Smooth muscle cell (in vitro differentiated cells): Measurements from ENCODE around the gene RPL13. TPM values are rescaled to one million over a fixed set of nuclear protein-coding genes. Genes with fewer than 3 reads are reported as not detected.

Experiments used
- DNase-seq: peaks from one replicate; lab custom pipeline; 2025; ENCODE audit not compliant: unreplicated experiment; lab: John Stamatoyannopoulos, UW
- H2AFZ ChIP-seq: fragments of 200-600 bp; sonication (generic); 2 replicates; pipeline ENCODE4 v1.6.0; 2016; ENCODE audit warnings: antibody characterized with exemption, low read depth, mild to moderate bottlenecking
- H3F3A ChIP-seq: fragments of 200-600 bp; sonication (generic); 2 replicates; pipeline ENCODE4 v1.6.0; 2017; ENCODE audit warnings: antibody characterized with exemption, low read depth
- H3K27ac ChIP-seq: fragments of 200-600 bp; sonication (generic); 2 replicates; pipeline ENCODE4 v1.5.1; 2016; ENCODE audit warnings: low read depth, mild to moderate bottlenecking
- H3K27me3 ChIP-seq: fragments of 200-600 bp; sonication (generic); 2 replicates; pipeline ENCODE4 v1.6.1; 2016; ENCODE audit warnings: low read depth, mild to moderate bottlenecking
- H3K36me3 ChIP-seq: fragments of 200-600 bp; sonication (generic); 2 replicates; pipeline ENCODE4 v1.5.1; 2016; ENCODE audit warnings: low read depth
- H3K4me1 ChIP-seq: fragments of 200-600 bp; sonication (generic); 2 replicates; pipeline ENCODE4 v1.5.1; 2016; ENCODE audit warnings: low read depth
- H3K4me2 ChIP-seq: fragments of 200-600 bp; sonication (generic); 2 replicates; pipeline ENCODE4 v1.6.0; 2016; ENCODE audit warnings: mild to moderate bottlenecking
- H3K4me3 ChIP-seq: fragments of 200-600 bp; sonication (generic); 2 replicates; pipeline ENCODE4 v1.5.1; 2016; ENCODE audit warnings: mild to moderate bottlenecking
- H3K79me2 ChIP-seq: fragments of 200-600 bp; sonication (generic); 2 replicates; pipeline ENCODE4 v1.6.0; 2016; ENCODE audit warnings: low read depth, mild to moderate bottlenecking
- H3K9ac ChIP-seq: fragments of 200-600 bp; sonication (generic); 2 replicates; pipeline ENCODE4 v1.6.0; 2016; ENCODE audit warnings: low read depth
- H3K9me3 ChIP-seq: fragments of 200-600 bp; sonication (generic); replicated peaks from 2 replicates; pipeline ENCODE4 v1.5.1; 2016; ENCODE audit warnings: low read depth
- H4K20me1 ChIP-seq: fragments of 200-600 bp; sonication (generic); 2 replicates; pipeline ENCODE4 v1.6.0; 2016; ENCODE audit warnings: low read depth
- CTCF ChIP-seq: fragments of 200-600 bp; sonication (generic); IDR thresholded peaks from 2 replicates; pipeline ENCODE4 v1.5.1; 2017; ENCODE audit warnings: borderline replicate concordance, mild to moderate bottlenecking, antibody characterized with exemption; ENCODE audit not compliant: insufficient read depth, poor library complexity, severe bottlenecking
- WGBS: methylation state at CpG from one replicate; pipeline ENCODE4 v1.1.7; 2016; ENCODE audit warnings: low lambda C conversion rate; 5-methylcytosine and 5-hydroxymethylcytosine counted together
- polyA plus RNA-seq: library from polyadenylated mRNA; unstranded; fragments of >200 nt; fragmentation: Nextera tagmentation; extraction: Ambion mirVana; gene quantifications from 2 replicates; pipeline ENCODE4 v1.2.1, GENCODE V29; 2016
- total RNA-seq: library from RNA; depleted of rRNA; stranded (reverse); fragments of >200 nt; gene quantifications from 2 replicates; pipeline ENCODE4 v1.2.3, GENCODE V29; 2014

RPL13 gene
- total and polyA plus RNA-seq, 2 experiments from 2014 or later = 1,063 to 3,917 TPM

- Histone ChIP-seq H3K27me3 (no peaks in the 10 kb centered on the region), H3K79me2 (peaks cover 48% of the 10 kb centered on the region), H3K9me3 (no peaks in the 10 kb centered on the region), H2AFZ (no peak overlapping the region), H4K20me1 (peaks cover 50% of the 10 kb centered on the region), H3K36me3 (no peaks in the 10 kb centered on the region), H3K9ac (no peak overlapping the region), H3K4me3 (no peak overlapping the region), H3K4me1 (no peaks in the 10 kb centered on the region), H3K4me2 (no peak overlapping the region), H3F3A (no peaks in the 10 kb centered on the region), H3K27ac (no peak overlapping the region)
- DNase-seq = no peak
- WGBS = 90% methylated on average over 15 of the region's 15 CpGs
- TF ChIP-seq CTCF = no peak
Measured at GRCh38 chr16:89519881-89520280, 40.6 kb upstream of the RPL13 start.

- H2AFZ ChIP-seq = no peak overlapping the region
- no peak overlapping the region for H3K4me3 ChIP-seq
- H3K9me3 ChIP-seq = no peaks in the 10 kb centered on the region
- no peak for DNase-seq
- H3K27me3 ChIP-seq = no peaks in the 10 kb centered on the region
- no peak overlapping the region for H3K4me2 ChIP-seq
- peaks cover 53% of the 10 kb centered on the region for H4K20me1 ChIP-seq
- no peak for TF ChIP-seq CTCF
- WGBS = 96% methylated on average over 31 of the region's 31 CpGs
- H3K36me3 ChIP-seq = no peaks in the 10 kb centered on the region
- peaks cover 29% of the 10 kb centered on the region for H3K79me2 ChIP-seq
- H3K4me1 ChIP-seq = no peaks in the 10 kb centered on the region
- H3F3A ChIP-seq = no peaks in the 10 kb centered on the region
- H3K27ac ChIP-seq = no peak overlapping the region
- H3K9ac ChIP-seq = no peak overlapping the region
Measured at GRCh38 chr16:89522287-89522686, 38.2 kb upstream of the RPL13 start.

GRCh38 chr16:89523680-89524344, 36.7 kb upstream of the RPL13 start:
- Histone ChIP-seq H3K79me2 (peaks cover 17% of the 10 kb centered on the region), H3K27ac (no peak overlapping the region), H3K4me2 (no peak overlapping the region), H3K4me1 (no peaks in the 10 kb centered on the region), H3F3A (no peaks in the 10 kb centered on the region), H2AFZ (no peak overlapping the region), H3K36me3 (no peaks in the 10 kb centered on the region), H3K27me3 (no peaks in the 10 kb centered on the region), H3K9ac (no peak overlapping the region), H3K9me3 (no peaks in the 10 kb centered on the region), H3K4me3 (no peak overlapping the region), H4K20me1 (peaks cover 50% of the 10 kb centered on the region)
- TF ChIP-seq CTCF = no peak
- 94% methylated on average over 32 of the region's 32 CpGs for WGBS
- DNase-seq = no peak
